ENCODE data around the gene RNASEH1.

DNA sequence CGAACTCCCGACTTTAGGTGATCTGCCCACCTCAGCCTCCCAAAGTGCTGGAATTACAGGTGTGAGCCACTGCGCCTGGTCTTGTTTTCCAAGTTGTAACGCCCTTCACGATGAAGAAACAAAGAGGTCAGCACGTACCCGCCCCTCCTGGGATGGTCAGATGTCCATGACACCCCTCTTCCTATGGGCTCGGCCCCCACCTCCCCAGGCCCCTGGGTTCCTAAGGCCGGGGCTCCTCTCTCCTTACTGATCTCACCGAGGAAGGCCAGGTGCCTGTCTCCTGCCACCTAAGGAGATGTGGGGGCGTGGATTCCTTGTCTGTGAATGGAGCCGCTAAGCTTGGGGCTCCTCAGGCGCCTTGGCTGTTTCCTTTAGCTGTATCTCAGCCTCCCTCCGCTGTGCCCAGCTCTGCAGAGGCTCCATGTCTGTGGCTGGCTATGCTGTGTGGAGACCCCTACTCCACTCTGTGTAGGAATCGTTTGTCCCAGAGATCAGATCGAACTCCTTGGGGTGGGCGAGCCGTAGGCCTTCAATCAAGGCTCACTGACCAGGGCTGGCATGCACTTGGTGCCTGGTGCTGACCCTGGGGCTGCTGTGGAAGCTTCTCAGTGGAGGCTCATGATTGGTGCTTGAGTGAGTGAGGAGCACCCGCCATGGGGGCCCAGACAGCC, 45.5 kb upstream of the RNASEH1 start:
- no peak for TF ChIP-seq GATA2 (IDR thresholded peaks at IDR 0.05; ENCODE audit: low read depth, low read length)
- no peak for TF ChIP-seq GATA3 (IDR thresholded peaks at IDR 0.05; ENCODE audit: low read depth, low read length)
